ENCODE results near the gene PHOSPHO2.

PHOSPHO2 gene

DNA sequence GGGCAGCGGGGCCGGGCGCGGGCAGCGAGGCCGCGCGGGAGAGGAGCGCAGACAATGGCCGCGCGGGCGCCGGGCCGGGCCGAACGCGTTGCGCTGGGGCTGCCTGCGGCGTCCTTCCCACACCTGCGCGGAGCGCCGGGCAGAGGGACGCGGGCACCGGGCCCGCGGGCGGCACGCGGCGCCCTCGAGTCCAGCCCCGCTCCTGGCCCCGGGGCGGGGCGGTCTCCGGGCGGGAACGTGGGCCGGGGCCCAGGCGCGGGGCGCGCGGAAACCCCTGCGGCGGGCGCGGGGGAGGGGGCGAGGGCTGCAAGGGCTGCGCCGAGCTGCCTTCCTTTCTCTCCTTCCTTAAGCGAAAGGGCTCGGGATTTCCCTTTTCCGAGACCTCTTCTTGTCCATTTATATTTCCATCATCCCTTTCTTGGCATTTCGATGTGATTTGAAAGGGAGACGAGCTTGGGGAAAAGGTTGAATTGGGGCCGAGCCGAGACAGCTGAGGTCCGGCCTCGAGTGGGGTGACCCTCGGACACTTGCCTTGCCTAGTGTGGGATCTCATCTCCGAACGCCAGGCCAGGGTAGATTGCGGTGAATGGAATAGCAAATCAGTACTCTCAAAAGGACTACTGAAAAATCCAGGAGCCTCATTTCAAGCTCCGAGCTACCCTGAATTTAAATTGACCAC is 40.0 kb downstream of the PHOSPHO2 start:
- peak overlapping the region; percentile 95 for H3K4me2 ChIP-seq (ENCODE audit: low read length, poor library complexity, severe bottlenecking)
- no peak overlapping the region for H4K91ac ChIP-seq (ENCODE audit: low read length)
- peaks cover 7% of the 10 kb centered on the region for H3K4me1 ChIP-seq (ENCODE audit: control insufficient read depth, insufficient read depth, low read depth, low read length)
- H2BK5ac ChIP-seq (ENCODE audit: low read depth, low read length, poor library complexity, severe bottlenecking) = no peak overlapping the region
- H3K23ac ChIP-seq (ENCODE audit: low read length in 2 of 2) = peak overlapping the region in 1 of 2 experiments; percentile 80
- H4K8ac ChIP-seq (ENCODE audit: low read length) = peak overlapping the region; percentile 56
- DNase-seq = peak; percentile 22
- H3K27me3 ChIP-seq (ENCODE audit: control insufficient read depth in 1 of 2, insufficient read depth in 1 of 2, low read length in 2 of 2) = peaks cover 0 to 18% of the 10 kb centered on the region in 2 experiments
- H2BK15ac ChIP-seq (ENCODE audit: low read depth, poor library complexity, severe bottlenecking) = peak overlapping the region; percentile 40
- no peaks in the 10 kb centered on the region for H3K9me3 ChIP-seq (ENCODE audit: control insufficient read depth, low read length)
- peak overlapping the region in 1 of 2 experiments; percentile 6 for H2BK12ac ChIP-seq (ENCODE audit: low read length in 2 of 2)
- no peaks in the 10 kb centered on the region for H3K36me3 ChIP-seq (ENCODE audit: control insufficient read depth in 1 of 2, insufficient read depth in 2 of 2, low read depth in 1 of 2, low read length in 2 of 2)
- peak overlapping the region in 1 of 2 experiments; percentile 18 for H3K14ac ChIP-seq (ENCODE audit: low read length in 2 of 2)
- no peak overlapping the region for H2AK5ac ChIP-seq (ENCODE audit: low read length, severe bottlenecking)
- peak overlapping the region; percentile 44 for H3K9ac ChIP-seq (ENCODE audit: low read length)
- H3K4ac ChIP-seq (ENCODE audit: low read depth in 1 of 2, low read length in 2 of 2) = peak overlapping the region in 1 of 2 experiments; percentile 67
- H3K27ac ChIP-seq (ENCODE audit: low read length, poor library complexity, severe bottlenecking) = no peak overlapping the region
- H3K79me1 ChIP-seq (replicated peaks; ENCODE audit: low read length, poor library complexity, severe bottlenecking) = peaks cover 6% of the 10 kb centered on the region
- H2AFZ ChIP-seq (ENCODE audit: low read depth, low read length) = peak overlapping the region; percentile 88
- peak overlapping the region; percentile 74 for H3K4me3 ChIP-seq (ENCODE audit: insufficient read depth in 1 of 2, low read depth in 1 of 2, low read length in 2 of 2)
- H2BK120ac ChIP-seq (ENCODE audit: low read depth, low read length) = no peak overlapping the region
- H3K18ac ChIP-seq (ENCODE audit: low read depth in 1 of 2, low read length in 2 of 2) = peak overlapping the region in 1 of 2 experiments; percentile 46
- 0% methylated on average over 34 of the region's 69 CpGs for WGBS

GRCh38 chr2:169735623-169736022 is 41.4 kb downstream of the PHOSPHO2 start:
- H3K27me3 ChIP-seq (ENCODE audit: control insufficient read depth in 1 of 2, insufficient read depth in 1 of 2, low read length in 2 of 2) = peaks cover 0 to 18% of the 10 kb centered on the region in 2 experiments
- H2BK5ac ChIP-seq (ENCODE audit: low read depth, low read length, poor library complexity, severe bottlenecking) = no peak overlapping the region
- no peaks in the 10 kb centered on the region for H3K9me3 ChIP-seq (ENCODE audit: control insufficient read depth, low read length)
- H2BK12ac ChIP-seq (ENCODE audit: low read length in 2 of 2) = no peak overlapping the region
- no peak for DNase-seq
- H3K4me1 ChIP-seq (ENCODE audit: control insufficient read depth, insufficient read depth, low read depth, low read length) = peaks cover 7% of the 10 kb centered on the region
- no peak overlapping the region for H2BK15ac ChIP-seq (ENCODE audit: low read depth, poor library complexity, severe bottlenecking)
- no peak overlapping the region for H2AK5ac ChIP-seq (ENCODE audit: low read length, severe bottlenecking)
- no peak overlapping the region for H3K4me2 ChIP-seq (ENCODE audit: low read length, poor library complexity, severe bottlenecking)
- H3K23ac ChIP-seq (ENCODE audit: low read length in 2 of 2) = no peak overlapping the region
- no peak overlapping the region for H3K18ac ChIP-seq (ENCODE audit: low read depth in 1 of 2, low read length in 2 of 2)
- no peak overlapping the region for H2BK120ac ChIP-seq (ENCODE audit: low read depth, low read length)
- H4K91ac ChIP-seq (ENCODE audit: low read length) = no peak overlapping the region
- WGBS = 87% methylated on average over 4 of the region's 4 CpGs
- no peak overlapping the region for H4K8ac ChIP-seq (ENCODE audit: low read length)
- no peak overlapping the region for H3K4ac ChIP-seq (ENCODE audit: low read depth in 1 of 2, low read length in 2 of 2)
- no peak overlapping the region for H3K9ac ChIP-seq (ENCODE audit: low read length)
- H3K36me3 ChIP-seq (ENCODE audit: control insufficient read depth in 1 of 2, insufficient read depth in 2 of 2, low read depth in 1 of 2, low read length in 2 of 2) = no peaks in the 10 kb centered on the region
- no peak overlapping the region for H3K14ac ChIP-seq (ENCODE audit: low read length in 2 of 2)
- H3K4me3 ChIP-seq (ENCODE audit: insufficient read depth in 1 of 2, low read depth in 1 of 2, low read length in 2 of 2) = no peak overlapping the region
- H3K79me1 ChIP-seq (replicated peaks; ENCODE audit: low read length, poor library complexity, severe bottlenecking) = peaks cover 9% of the 10 kb centered on the region
- H3K27ac ChIP-seq (ENCODE audit: low read length, poor library complexity, severe bottlenecking) = no peak overlapping the region
- no peak overlapping the region for H2AFZ ChIP-seq (ENCODE audit: low read depth, low read length)

DNA sequence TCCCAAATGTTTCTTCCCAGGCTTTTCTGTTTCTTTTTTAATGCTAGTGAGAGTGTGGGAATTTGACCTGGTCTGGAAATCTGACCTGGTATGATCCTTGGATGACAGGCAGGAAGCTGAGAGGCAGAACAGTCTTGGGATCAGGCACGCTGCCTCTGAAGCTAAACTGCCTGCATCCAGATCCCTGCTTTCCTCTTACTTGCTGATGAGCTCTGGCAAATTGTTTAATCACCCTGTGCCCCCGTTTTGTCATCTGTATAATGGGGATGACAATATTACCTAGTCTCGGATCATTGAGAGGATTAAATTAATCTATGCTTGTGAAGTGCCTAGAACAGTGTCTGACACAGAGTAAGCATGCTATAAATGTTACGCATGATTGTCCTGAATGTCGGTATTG is 42.6 kb downstream of the PHOSPHO2 start:
- Histone ChIP-seq H4K91ac (ENCODE audit: low read length) (no peak overlapping the region), H3K27ac (ENCODE audit: low read length, poor library complexity, severe bottlenecking) (no peak overlapping the region), H3K36me3 (ENCODE audit: control insufficient read depth in 1 of 2, insufficient read depth in 2 of 2, low read depth in 1 of 2, low read length in 2 of 2) (no peaks in the 10 kb centered on the region), H2BK12ac (ENCODE audit: low read length in 2 of 2) (no peak overlapping the region), H3K27me3 (ENCODE audit: control insufficient read depth in 1 of 2, insufficient read depth in 1 of 2, low read length in 2 of 2) (peaks cover 0 to 18% of the 10 kb centered on the region in 2 experiments), H3K9me3 (ENCODE audit: control insufficient read depth, low read length) (no peaks in the 10 kb centered on the region), H3K4me3 (ENCODE audit: insufficient read depth in 1 of 2, low read depth in 1 of 2, low read length in 2 of 2) (no peak overlapping the region), H4K8ac (ENCODE audit: low read length) (no peak overlapping the region), H3K4me1 (ENCODE audit: control insufficient read depth, insufficient read depth, low read depth, low read length) (peaks cover 7% of the 10 kb centered on the region), H2AK5ac (ENCODE audit: low read length, severe bottlenecking) (no peak overlapping the region), H3K18ac (ENCODE audit: low read depth in 1 of 2, low read length in 2 of 2) (no peak overlapping the region), H3K4me2 (ENCODE audit: low read length, poor library complexity, severe bottlenecking) (no peak overlapping the region), H3K9ac (ENCODE audit: low read length) (no peak overlapping the region), H3K4ac (ENCODE audit: low read depth in 1 of 2, low read length in 2 of 2) (no peak overlapping the region), H2BK5ac (ENCODE audit: low read depth, low read length, poor library complexity, severe bottlenecking) (no peak overlapping the region), H2AFZ (ENCODE audit: low read depth, low read length) (no peak overlapping the region), H3K79me1 (replicated peaks; ENCODE audit: low read length, poor library complexity, severe bottlenecking) (peaks cover 9% of the 10 kb centered on the region), H2BK120ac (ENCODE audit: low read depth, low read length) (no peak overlapping the region), H3K23ac (ENCODE audit: low read length in 2 of 2) (no peak overlapping the region), H2BK15ac (ENCODE audit: low read depth, poor library complexity, severe bottlenecking) (no peak overlapping the region), H3K14ac (ENCODE audit: low read length in 2 of 2) (no peak overlapping the region)
- DNase-seq = peak; percentile 39
- 70% methylated on average over 5 of the region's 5 CpGs for WGBS

- H3K4ac ChIP-seq (ENCODE audit: low read depth in 1 of 2, low read length in 2 of 2) = no peak overlapping the region
- no peak overlapping the region for H2BK15ac ChIP-seq (ENCODE audit: low read depth, poor library complexity, severe bottlenecking)
- H3K14ac ChIP-seq (ENCODE audit: low read length in 2 of 2) = no peak overlapping the region
Observed at GRCh38 chr2:169738566-169739229, 44.4 kb downstream of the PHOSPHO2 start.

More at GRCh38 chr2:169738566-169739229, 44.4 kb downstream of the PHOSPHO2 start:
- Histone ChIP-seq H2BK5ac (ENCODE audit: low read depth, low read length, poor library complexity, severe bottlenecking) (no peak overlapping the region), H2AFZ (ENCODE audit: low read depth, low read length) (no peak overlapping the region), H2BK12ac (ENCODE audit: low read length in 2 of 2) (no peak overlapping the region), H3K9ac (ENCODE audit: low read length) (no peak overlapping the region), H3K4me3 (ENCODE audit: insufficient read depth in 1 of 2, low read depth in 1 of 2, low read length in 2 of 2) (no peak overlapping the region), H3K23ac (ENCODE audit: low read length in 2 of 2) (no peak overlapping the region), H3K18ac (ENCODE audit: low read depth in 1 of 2, low read length in 2 of 2) (no peak overlapping the region), H3K9me3 (ENCODE audit: control insufficient read depth, low read length) (no peaks in the 10 kb centered on the region), H3K27me3 (ENCODE audit: control insufficient read depth in 1 of 2, insufficient read depth in 1 of 2, low read length in 2 of 2) (peaks cover 0 to 7% of the 10 kb centered on the region in 2 experiments), H3K4me2 (ENCODE audit: low read length, poor library complexity, severe bottlenecking) (no peak overlapping the region), H2BK120ac (ENCODE audit: low read depth, low read length) (no peak overlapping the region), H2AK5ac (ENCODE audit: low read length, severe bottlenecking) (no peak overlapping the region), H3K79me1 (replicated peaks; ENCODE audit: low read length, poor library complexity, severe bottlenecking) (peaks cover 9% of the 10 kb centered on the region), H4K91ac (ENCODE audit: low read length) (no peak overlapping the region), H3K36me3 (ENCODE audit: control insufficient read depth in 1 of 2, insufficient read depth in 2 of 2, low read depth in 1 of 2, low read length in 2 of 2) (no peaks in the 10 kb centered on the region), H3K27ac (ENCODE audit: low read length, poor library complexity, severe bottlenecking) (no peak overlapping the region), H4K8ac (ENCODE audit: low read length) (no peak overlapping the region), H3K4me1 (ENCODE audit: control insufficient read depth, insufficient read depth, low read depth, low read length) (peaks cover 3% of the 10 kb centered on the region)
- WGBS = 94% methylated on average over 3 of the region's 5 CpGs
- DNase-seq = no peak

Measured in mesenchymal stem cell (in vitro differentiated cells and primary cell).